ENCODE data around the gene RALGAPB.
A peak's percentile ranks its signal among the peaks of the same experiment; 100 is the strongest.

Gene RALGAPB

GRCh38 chr20:38548356-38549083 lies 75.9 kb downstream of the RALGAPB start:
- Histone ChIP-seq H3K9me3 (ENCODE audit: insufficient read depth, low read length, severe bottlenecking) (no peaks in the 10 kb centered on the region), H4K20me1 (ENCODE audit: insufficient read depth, low read length) (no peaks in the 10 kb centered on the region; the same call in 1 of the 2 replicates), H3K27ac (ENCODE audit: low read length) (no peak overlapping the region), H3K27me3 (ENCODE audit: insufficient read depth, low read length, poor library complexity) (no peaks in the 10 kb centered on the region), H3K79me2 (ENCODE audit: insufficient read depth, low read length) (no peaks in the 10 kb centered on the region), H3K9ac (ENCODE audit: low read depth, low read length) (no peak overlapping the region), H3K4me1 (ENCODE audit: insufficient read depth, low read length) (no peaks in the 10 kb centered on the region), H2AFZ (ENCODE audit: low read depth, low read length) (no peak overlapping the region), H3K4me2 (ENCODE audit: insufficient read depth, low read length) (no peak overlapping the region), H3K36me3 (ENCODE audit: insufficient read depth, low read length) (peaks cover 95% of the 10 kb centered on the region), H3K4me3 (ENCODE audit: low read depth in 1 of 2, low read length in 2 of 2) (no peak overlapping the region)
- ATAC-seq (ENCODE audit: insufficient read depth, low read depth) (no peak), DNase-seq (no peak)
- TF ChIP-seq, protein P1, sequence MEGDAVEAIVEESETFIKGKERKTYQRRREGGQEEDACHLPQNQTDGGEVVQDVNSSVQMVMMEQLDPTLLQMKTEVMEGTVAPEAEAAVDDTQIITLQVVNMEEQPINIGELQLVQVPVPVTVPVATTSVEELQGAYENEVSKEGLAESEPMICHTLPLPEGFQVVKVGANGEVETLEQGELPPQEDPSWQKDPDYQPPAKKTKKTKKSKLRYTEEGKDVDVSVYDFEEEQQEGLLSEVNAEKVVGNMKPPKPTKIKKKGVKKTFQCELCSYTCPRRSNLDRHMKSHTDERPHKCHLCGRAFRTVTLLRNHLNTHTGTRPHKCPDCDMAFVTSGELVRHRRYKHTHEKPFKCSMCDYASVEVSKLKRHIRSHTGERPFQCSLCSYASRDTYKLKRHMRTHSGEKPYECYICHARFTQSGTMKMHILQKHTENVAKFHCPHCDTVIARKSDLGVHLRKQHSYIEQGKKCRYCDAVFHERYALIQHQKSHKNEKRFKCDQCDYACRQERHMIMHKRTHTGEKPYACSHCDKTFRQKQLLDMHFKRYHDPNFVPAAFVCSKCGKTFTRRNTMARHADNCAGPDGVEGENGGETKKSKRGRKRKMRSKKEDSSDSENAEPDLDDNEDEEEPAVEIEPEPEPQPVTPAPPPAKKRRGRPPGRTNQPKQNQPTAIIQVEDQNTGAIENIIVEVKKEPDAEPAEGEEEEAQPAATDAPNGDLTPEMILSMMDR (IDR thresholded peaks at IDR 0.05; ENCODE audit: borderline replicate concordance, extremely low read depth, low read length, poor library complexity, severe bottlenecking): no peak

- peaks cover 95% of the 10 kb centered on the region for H3K36me3 ChIP-seq (ENCODE audit: insufficient read depth, low read length)
- no peak for DNase-seq
These were observed 77.6 kb downstream of the RALGAPB start for GRCh38 chr20:38550274-38550673.

DNA sequence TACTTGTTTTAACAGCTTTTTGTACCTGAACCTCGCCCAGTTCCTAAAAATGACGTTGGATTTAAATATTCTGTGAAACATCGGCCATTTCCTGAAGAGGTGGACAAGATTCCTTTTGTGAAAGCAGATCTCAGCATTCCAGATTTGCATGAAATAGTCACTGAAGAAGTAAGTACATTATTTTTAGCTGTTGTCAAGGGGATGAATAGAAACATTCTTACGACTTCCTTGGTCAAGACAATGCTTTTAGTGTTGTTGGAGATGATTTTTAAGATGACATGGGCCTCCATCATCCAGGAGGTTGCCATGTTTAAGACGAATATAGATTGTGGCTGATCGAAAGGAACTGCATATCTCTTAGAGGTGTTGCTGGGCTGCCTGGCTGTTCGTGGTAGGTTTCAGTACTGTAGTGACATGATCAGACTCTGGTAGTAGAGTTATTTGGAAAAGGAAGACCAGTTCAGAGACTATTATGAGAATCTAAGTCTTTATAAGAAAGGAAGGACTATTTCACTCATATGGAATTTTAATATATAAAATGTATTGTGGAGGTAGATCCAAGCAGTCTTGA lies 78.5 kb downstream of the RALGAPB start:
- Histone ChIP-seq H3K9me3 (ENCODE audit: insufficient read depth, low read length, severe bottlenecking) (no peaks in the 10 kb centered on the region), H3K27me3 (ENCODE audit: insufficient read depth, low read length, poor library complexity) (no peaks in the 10 kb centered on the region), H2AFZ (ENCODE audit: low read depth, low read length) (no peak overlapping the region), H3K9ac (ENCODE audit: low read depth, low read length) (no peak overlapping the region), H3K27ac (ENCODE audit: low read length) (no peak overlapping the region), H3K4me2 (ENCODE audit: insufficient read depth, low read length) (no peak overlapping the region), H4K20me1 (ENCODE audit: insufficient read depth, low read length) (no peaks in the 10 kb centered on the region), H3K79me2 (ENCODE audit: insufficient read depth, low read length) (no peaks in the 10 kb centered on the region), H3K4me1 (ENCODE audit: insufficient read depth, low read length) (no peaks in the 10 kb centered on the region), H3K4me3 (ENCODE audit: low read depth in 1 of 2, low read length in 2 of 2) (no peak overlapping the region), H3K36me3 (ENCODE audit: insufficient read depth, low read length) (peaks cover 94% of the 10 kb centered on the region)
- DNase-seq: no peak
- no peak for ATAC-seq (ENCODE audit: insufficient read depth, low read depth)
- TF ChIP-seq EZH2 (IDR thresholded peaks at IDR 0.05; ENCODE audit: borderline replicate concordance, low read depth, low read length, severe bottlenecking): no peak
- TF ChIP-seq, protein P1 (IDR thresholded peaks at IDR 0.05; ENCODE audit: borderline replicate concordance, extremely low read depth, low read length, poor library complexity, severe bottlenecking): no peak

More at GRCh38 chr20:38550274-38550673, 77.6 kb downstream of the RALGAPB start:
- no peak overlapping the region for H2AFZ ChIP-seq (ENCODE audit: low read depth, low read length)
- H3K27me3 ChIP-seq (ENCODE audit: insufficient read depth, low read length, poor library complexity): no peaks in the 10 kb centered on the region
- no peaks in the 10 kb centered on the region for H3K9me3 ChIP-seq (ENCODE audit: insufficient read depth, low read length, severe bottlenecking)
- no peak overlapping the region for H3K27ac ChIP-seq (ENCODE audit: low read length)
- no peak overlapping the region for H3K4me3 ChIP-seq (ENCODE audit: low read depth in 1 of 2, low read length in 2 of 2)
- no peaks in the 10 kb centered on the region for H3K79me2 ChIP-seq (ENCODE audit: insufficient read depth, low read length)
- no peak overlapping the region for H3K9ac ChIP-seq (ENCODE audit: low read depth, low read length)
- no peak overlapping the region for H3K4me2 ChIP-seq (ENCODE audit: insufficient read depth, low read length)
- TF ChIP-seq EZH2 (IDR thresholded peaks at IDR 0.05; ENCODE audit: borderline replicate concordance, low read depth, low read length, severe bottlenecking): no peak
- TF ChIP-seq, protein P1 (IDR thresholded peaks at IDR 0.05; ENCODE audit: borderline replicate concordance, extremely low read depth, low read length, poor library complexity, severe bottlenecking): peak; percentile 51
- no peaks in the 10 kb centered on the region for H4K20me1 ChIP-seq (ENCODE audit: insufficient read depth, low read length)
- ATAC-seq (ENCODE audit: insufficient read depth, low read depth): peak; percentile 67; the same call in 2 of the 3 replicates
- no peaks in the 10 kb centered on the region for H3K4me1 ChIP-seq (ENCODE audit: insufficient read depth, low read length)

Measured in DND-41 (cell line).